ENCODE measurements around the gene SLF2.

SLF2 gene

GRCh38 chr10:100897976-100898375 is 14.8 kb upstream of the SLF2 start:
- TF ChIP-seq TAF1 (IDR thresholded peaks at IDR 0.05; ENCODE audit: borderline replicate concordance, insufficient read depth, low read length) (no peak), FOXP2 (optimal IDR thresholded peaks at IDR 0.05; ENCODE audit: borderline replicate concordance, extremely low read depth, extremely low read length, insufficient read depth) (no peak), REST (IDR thresholded peaks at IDR 0.05; ENCODE audit: insufficient read depth in 1 of 2, low read depth in 2 of 2, low read length in 2 of 2) (no peak), SIN3A (IDR thresholded peaks at IDR 0.05; ENCODE audit: borderline replicate concordance, insufficient read depth, low read length) (no peak), POLR2AphosphoS5 (IDR thresholded peaks at IDR 0.05; ENCODE audit: low read depth, low read length) (no peak)

GRCh38 chr10:100899171-100899570 is 13.6 kb upstream of the SLF2 start:
- no peak for TF ChIP-seq FOXP2 (optimal IDR thresholded peaks at IDR 0.05; ENCODE audit: borderline replicate concordance, extremely low read depth, extremely low read length, insufficient read depth)
- no peak for TF ChIP-seq POLR2AphosphoS5 (IDR thresholded peaks at IDR 0.05; ENCODE audit: low read depth, low read length)
- TF ChIP-seq TAF1 (IDR thresholded peaks at IDR 0.05; ENCODE audit: borderline replicate concordance, insufficient read depth, low read length): no peak
- TF ChIP-seq SIN3A (IDR thresholded peaks at IDR 0.05; ENCODE audit: borderline replicate concordance, insufficient read depth, low read length): no peak
- TF ChIP-seq REST (IDR thresholded peaks at IDR 0.05; ENCODE audit: insufficient read depth in 1 of 2, low read depth in 2 of 2, low read length in 2 of 2): no peak

- no peak for TF ChIP-seq SIN3A (IDR thresholded peaks at IDR 0.05; ENCODE audit: borderline replicate concordance, insufficient read depth, low read length)
Observed at GRCh38 chr10:100901051-100901450, 11.7 kb upstream of the SLF2 start.

DNA sequence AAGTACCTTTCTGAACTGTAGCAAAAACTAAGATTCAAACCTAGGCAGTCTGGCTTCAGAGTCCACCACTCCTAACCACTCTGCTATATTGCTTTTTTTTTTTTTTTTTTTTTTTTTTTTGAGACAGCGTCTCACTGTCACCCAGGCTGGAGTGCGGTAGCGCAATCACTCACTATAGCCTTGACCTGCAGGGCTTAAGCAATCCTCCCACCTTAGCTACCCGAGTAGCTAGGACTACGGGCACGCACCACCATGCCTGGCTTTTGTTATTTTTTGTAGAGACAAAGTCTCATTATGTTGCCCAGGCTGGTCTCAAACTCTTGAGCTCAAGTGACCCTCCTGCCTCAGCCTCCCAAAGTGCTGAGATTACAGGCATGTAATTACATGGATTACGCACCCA is 10.1 kb upstream of the SLF2 start:
- TF ChIP-seq FOXP2 (optimal IDR thresholded peaks at IDR 0.05; ENCODE audit: borderline replicate concordance, extremely low read depth, extremely low read length, insufficient read depth): no peak
- no peak for TF ChIP-seq TAF1 (IDR thresholded peaks at IDR 0.05; ENCODE audit: borderline replicate concordance, insufficient read depth, low read length)
- no peak for TF ChIP-seq REST (IDR thresholded peaks at IDR 0.05; ENCODE audit: insufficient read depth in 1 of 2, low read depth in 2 of 2, low read length in 2 of 2)
- TF ChIP-seq SIN3A (IDR thresholded peaks at IDR 0.05; ENCODE audit: borderline replicate concordance, insufficient read depth, low read length): no peak
- no peak for TF ChIP-seq POLR2AphosphoS5 (IDR thresholded peaks at IDR 0.05; ENCODE audit: low read depth, low read length)

GRCh38 chr10:100904917-100905316 is 7.8 kb upstream of the SLF2 start:
- no peak for TF ChIP-seq POLR2AphosphoS5 (IDR thresholded peaks at IDR 0.05; ENCODE audit: low read depth, low read length)
- TF ChIP-seq REST (IDR thresholded peaks at IDR 0.05; ENCODE audit: insufficient read depth in 1 of 2, low read depth in 2 of 2, low read length in 2 of 2): no peak
- no peak for TF ChIP-seq SIN3A (IDR thresholded peaks at IDR 0.05; ENCODE audit: borderline replicate concordance, insufficient read depth, low read length)
